Activated B cell treated with CpG ODN at 0.5 μM for 24 hours (primary cell): ENCODE results near the gene RGCC. TPM values are rescaled to one million over a fixed set of nuclear protein-coding genes. Genes with fewer than 3 reads are reported as not detected.

Source experiments
- ATAC-seq: fragments of 200-7000 bp; cut with Tn5 transposase; one replicate; pipeline ENCODE4 v1.10.0; 2021; ENCODE audit warnings: low read depth, mild to moderate bottlenecking, moderate library complexity
- CTCF ChIA-PET: fragments of 350-600 bp; sonication (Branson Sonifier 250); formaldehyde crosslinking; loops from one replicate; lab custom pipeline; 2021; ENCODE audit warnings: antibody characterized with exemption; lab: Charles Lee
- POLR2A ChIA-PET: fragments of 350-600 bp; sonication (Branson Sonifier 250); formaldehyde crosslinking; loops from one replicate; lab custom pipeline; 2021; ENCODE audit warnings: antibody characterized with exemption; lab: Charles Lee
- DNase-seq: peaks from one replicate; pipeline ENCODE4 v3.0.0; 2022
- H3K27ac Mint-ChIP-seq: one replicate; pipeline ENCODE4 v1.8.0; 2020; ENCODE audit warnings: mixed read lengths
- H3K27me3 Mint-ChIP-seq: one replicate; pipeline ENCODE4 v1.8.0; 2021; ENCODE audit warnings: mixed read lengths
- H3K36me3 Mint-ChIP-seq: one replicate; pipeline ENCODE4 v1.8.0; 2021; ENCODE audit warnings: low read depth, mixed read lengths
- H3K4me1 Mint-ChIP-seq: one replicate; pipeline ENCODE4 v1.8.0; 2021; ENCODE audit warnings: mixed read lengths
- H3K4me3 Mint-ChIP-seq: one replicate; pipeline ENCODE4 v1.8.0; 2020; ENCODE audit warnings: mild to moderate bottlenecking, mixed read lengths
- H3K9me3 Mint-ChIP-seq: one replicate; pipeline ENCODE4 v1.8.0; 2020; ENCODE audit warnings: mixed read lengths
- intact Hi-C: fragments of 100-400 bp; cut with micrococcal nuclease; formaldehyde crosslinking; loops from one replicate; pipeline ENCODE4 v1.15.1; 2024
- total RNA-seq: library from RNA; stranded (reverse); gene quantifications from 2 replicates; pipeline ENCODE4 v1.2.3, GENCODE V29; 2022
- TF ChIP-seq, protein P1 (sequence below): fragments of 200-600 bp; IDR thresholded peaks from one replicate; pipeline ENCODE4 v1.8.0; 2022; ENCODE audit warnings: antibody characterized with exemption, mild to moderate bottlenecking

Gene RGCC
- total RNA-seq, 1 donor from 2014 or later: 2.4 TPM

DNA sequence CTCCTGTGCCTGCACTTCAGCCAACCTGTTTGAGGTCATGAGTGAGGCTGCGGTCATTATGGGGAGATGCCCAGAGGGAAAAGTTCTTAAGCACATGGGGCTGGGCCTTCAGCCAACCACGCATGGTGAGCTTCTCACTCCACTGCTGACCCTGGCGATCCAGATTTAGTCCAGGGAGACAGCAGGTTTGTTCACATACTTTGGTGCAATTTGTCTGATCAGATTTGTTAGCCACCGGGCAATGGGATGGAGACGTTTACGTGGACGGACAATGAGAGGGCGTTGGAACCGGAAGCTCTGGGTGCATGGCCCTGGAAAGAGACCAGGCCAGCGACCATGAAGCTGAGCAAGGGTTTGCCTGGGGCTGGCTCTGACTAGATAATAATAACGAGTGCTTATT lies 56.2 kb downstream of the RGCC start:
- ChIA-PET CTCF (no interaction called here), POLR2A (no interaction called here)
- ATAC-seq (no peak), DNase-seq (no peak)
- no peaks in the 10 kb centered on the region for H3K27me3 Mint-ChIP-seq
- H3K4me1 Mint-ChIP-seq: peaks cover 11% of the 10 kb centered on the region
- H3K36me3 Mint-ChIP-seq: no peaks in the 10 kb centered on the region
- intact Hi-C loops: no loop called here
- H3K4me3 Mint-ChIP-seq: no peak overlapping the region
- H3K9me3 Mint-ChIP-seq: no peaks in the 10 kb centered on the region
- TF ChIP-seq, protein P1, sequence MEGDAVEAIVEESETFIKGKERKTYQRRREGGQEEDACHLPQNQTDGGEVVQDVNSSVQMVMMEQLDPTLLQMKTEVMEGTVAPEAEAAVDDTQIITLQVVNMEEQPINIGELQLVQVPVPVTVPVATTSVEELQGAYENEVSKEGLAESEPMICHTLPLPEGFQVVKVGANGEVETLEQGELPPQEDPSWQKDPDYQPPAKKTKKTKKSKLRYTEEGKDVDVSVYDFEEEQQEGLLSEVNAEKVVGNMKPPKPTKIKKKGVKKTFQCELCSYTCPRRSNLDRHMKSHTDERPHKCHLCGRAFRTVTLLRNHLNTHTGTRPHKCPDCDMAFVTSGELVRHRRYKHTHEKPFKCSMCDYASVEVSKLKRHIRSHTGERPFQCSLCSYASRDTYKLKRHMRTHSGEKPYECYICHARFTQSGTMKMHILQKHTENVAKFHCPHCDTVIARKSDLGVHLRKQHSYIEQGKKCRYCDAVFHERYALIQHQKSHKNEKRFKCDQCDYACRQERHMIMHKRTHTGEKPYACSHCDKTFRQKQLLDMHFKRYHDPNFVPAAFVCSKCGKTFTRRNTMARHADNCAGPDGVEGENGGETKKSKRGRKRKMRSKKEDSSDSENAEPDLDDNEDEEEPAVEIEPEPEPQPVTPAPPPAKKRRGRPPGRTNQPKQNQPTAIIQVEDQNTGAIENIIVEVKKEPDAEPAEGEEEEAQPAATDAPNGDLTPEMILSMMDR: no peak
- H3K27ac Mint-ChIP-seq: no peak overlapping the region

DNA sequence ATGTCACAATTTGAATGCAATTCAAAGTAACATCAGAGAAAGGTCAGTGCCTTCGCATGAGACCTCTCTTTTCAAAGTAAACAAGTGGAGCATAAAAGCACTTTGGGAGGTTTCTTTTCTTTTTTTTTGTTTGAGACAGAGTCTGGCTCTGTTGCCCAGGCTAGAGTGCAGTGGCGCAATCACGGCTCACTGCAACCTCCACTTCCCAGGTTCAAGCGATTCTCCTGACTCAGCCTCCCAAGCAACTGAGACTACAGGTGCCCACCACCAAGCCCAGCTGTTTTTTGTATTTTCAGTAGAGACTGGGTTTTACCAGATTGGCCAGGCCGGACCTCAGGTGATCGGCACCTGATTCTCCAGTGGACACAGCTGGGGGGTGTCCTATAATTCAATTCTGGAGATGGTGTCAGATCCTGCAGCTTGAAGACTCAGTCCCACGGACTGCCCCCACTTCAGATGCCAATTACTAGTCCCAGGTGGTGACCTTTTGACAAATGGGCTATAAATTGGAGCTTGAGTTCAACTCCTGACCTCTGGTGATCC lies 57.6 kb downstream of the RGCC start:
- Mint-ChIP-seq H3K27me3 (no peaks in the 10 kb centered on the region), H3K27ac (no peak overlapping the region), H3K4me1 (peaks cover 11% of the 10 kb centered on the region), H3K36me3 (no peaks in the 10 kb centered on the region), H3K9me3 (no peaks in the 10 kb centered on the region), H3K4me3 (no peak overlapping the region)
- CTCF ChIA-PET: no interaction called here
- DNase-seq (no peak), ATAC-seq (no peak)
- TF ChIP-seq, protein P1: no peak
- POLR2A ChIA-PET: no interaction called here
- intact Hi-C loops: no loop called here

DNA sequence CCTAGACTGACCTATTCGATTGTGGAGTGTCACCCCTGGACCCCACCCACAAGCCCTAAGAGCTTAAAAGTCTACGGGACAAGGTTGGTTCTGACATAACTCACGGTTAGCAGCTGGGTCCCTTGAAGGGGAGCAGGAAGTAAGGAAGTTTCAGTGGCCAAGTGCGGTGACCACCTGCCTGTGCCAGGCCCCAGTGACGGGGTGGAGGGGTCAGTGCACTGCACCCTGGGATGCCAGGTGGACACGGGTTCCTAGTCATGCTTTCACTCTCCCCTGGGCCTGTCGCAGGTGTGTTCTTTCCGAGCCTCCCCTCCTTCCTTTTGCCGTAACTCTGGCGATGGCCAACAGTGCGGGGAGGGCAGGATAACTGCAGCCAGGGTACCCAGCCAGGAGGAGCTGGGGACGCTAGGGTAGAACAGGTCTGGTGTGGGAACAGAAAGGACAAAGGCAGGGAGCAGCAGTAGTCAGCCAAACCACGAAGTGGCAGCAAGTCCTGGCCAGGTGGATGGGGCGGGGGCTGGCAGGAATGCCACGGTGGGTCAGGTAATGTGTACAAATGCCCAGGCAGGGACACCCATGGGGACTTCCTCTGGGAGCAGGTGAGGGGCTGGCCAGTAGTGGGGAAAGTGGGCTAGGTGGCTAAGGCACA lies 58.3 kb downstream of the RGCC start:
- intact Hi-C loops: no loop called here
- no peak for ATAC-seq
- POLR2A ChIA-PET: no interaction called here
- Mint-ChIP-seq H3K36me3 (no peaks in the 10 kb centered on the region), H3K4me3 (no peak overlapping the region), H3K4me1 (peaks cover 11% of the 10 kb centered on the region), H3K9me3 (no peaks in the 10 kb centered on the region), H3K27me3 (no peaks in the 10 kb centered on the region), H3K27ac (no peak overlapping the region)
- TF ChIP-seq, protein P1: no peak
- CTCF ChIA-PET: no interaction called here
- no peak for DNase-seq

GRCh38 chr13:41516166-41516565 lies 58.8 kb downstream of the RGCC start:
- POLR2A ChIA-PET: no interaction called here
- ATAC-seq: no peak
- peaks cover 11% of the 10 kb centered on the region for H3K4me1 Mint-ChIP-seq
- CTCF ChIA-PET: no interaction called here
- DNase-seq: no peak
- intact Hi-C loops: no loop called here
- no peaks in the 10 kb centered on the region for H3K36me3 Mint-ChIP-seq
- TF ChIP-seq, protein P1: no peak
- no peaks in the 10 kb centered on the region for H3K27me3 Mint-ChIP-seq
- no peak overlapping the region for H3K27ac Mint-ChIP-seq
- no peaks in the 10 kb centered on the region for H3K9me3 Mint-ChIP-seq
- no peak overlapping the region for H3K4me3 Mint-ChIP-seq

GRCh38 chr13:41516760-41517159 lies 59.4 kb downstream of the RGCC start:
- DNase-seq: no peak
- TF ChIP-seq, protein P1: no peak
- peaks cover 9% of the 10 kb centered on the region for H3K4me1 Mint-ChIP-seq
- H3K27ac Mint-ChIP-seq: no peak overlapping the region
- no peaks in the 10 kb centered on the region for H3K9me3 Mint-ChIP-seq
- ChIA-PET POLR2A (no interaction called here), CTCF (no interaction called here)
- intact Hi-C loops: no loop called here
- no peaks in the 10 kb centered on the region for H3K27me3 Mint-ChIP-seq
- no peak overlapping the region for H3K4me3 Mint-ChIP-seq
- ATAC-seq: no peak
- H3K36me3 Mint-ChIP-seq: no peaks in the 10 kb centered on the region
